ENCODE measurements around the gene FAM184A.

DNA sequence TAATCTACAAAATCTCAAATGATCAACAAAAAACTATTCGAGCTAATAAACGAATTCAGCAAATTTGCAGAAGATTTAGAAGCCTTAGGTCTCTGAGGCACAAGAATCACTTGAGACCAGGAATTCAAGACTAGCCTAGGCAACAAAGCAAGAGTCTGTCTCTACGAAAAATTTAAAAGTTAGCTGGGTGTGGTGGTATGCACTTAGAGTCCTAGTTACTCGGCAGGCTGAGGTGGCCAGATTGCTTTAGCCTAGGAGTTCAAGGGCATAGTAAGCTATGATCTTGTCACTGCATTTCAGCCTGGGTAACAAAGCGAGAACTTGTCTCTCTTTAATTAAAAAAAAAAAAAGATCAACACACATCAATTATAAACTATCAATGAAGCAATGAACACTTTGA lies 34.2 kb downstream of the FAM184A start:
- TF ChIP-seq POLR2A (IDR thresholded peaks at IDR 0.05; ENCODE audit: low read depth, low read length): no peak
- no peak for TF ChIP-seq POLR2AphosphoS5 (IDR thresholded peaks at IDR 0.05; ENCODE audit: low read depth, low read length)
- no peak for TF ChIP-seq TAF1 (IDR thresholded peaks at IDR 0.05; ENCODE audit: borderline replicate concordance, low read depth, low read length)

Measured in GM12892 (cell line).